GM19099 (cell line): Measurements from ENCODE around the gene DHX34.

Source experiments
- POLR2A ChIP-seq: IDR thresholded peaks from 3 replicates; pipeline ENCODE4 v1.6.1; 2011; ENCODE audit warnings: low read depth; ENCODE audit not compliant: insufficient read length; ENCODE audit errors: extremely low read depth

The DHX34 gene

GRCh38 chr19:47419030-47419783 is 70.1 kb downstream of the DHX34 start, which contains the start of gene MEIS3:
TSS of gene MEIS3 (minus strand) at chr19:47419527. CDS start at chr19:47419081, 446 bp downstream.
- TF ChIP-seq POLR2A = no peak

DNA sequence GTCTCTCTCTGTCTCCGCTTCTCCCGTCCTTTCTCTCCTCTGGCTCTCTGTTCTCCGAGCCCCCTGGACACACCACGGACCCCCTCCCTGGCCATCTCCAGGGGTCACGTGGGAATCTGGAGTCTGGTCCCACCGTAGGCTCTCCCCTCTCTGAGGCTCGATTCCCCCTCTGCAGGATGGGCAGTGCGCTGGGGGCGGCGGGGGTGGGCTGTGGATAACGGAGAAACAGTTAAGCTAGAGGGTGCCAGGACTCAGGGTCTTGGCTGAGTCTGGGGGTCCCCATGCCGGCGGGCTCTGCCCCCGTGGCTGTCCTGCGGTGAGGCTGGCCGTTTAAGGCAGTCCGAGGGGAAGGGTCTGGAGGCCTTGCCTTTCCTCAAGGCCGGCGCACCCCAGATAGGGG is 70.7 kb downstream of the DHX34 start:
- TF ChIP-seq POLR2A = no peak

- no peak for TF ChIP-seq POLR2A
These were observed 72.2 kb downstream of the DHX34 start for GRCh38 chr19:47421244-47421786.

- TF ChIP-seq POLR2A = no peak
These were observed 72.8 kb downstream of the DHX34 start for GRCh38 chr19:47421844-47422395.

- TF ChIP-seq POLR2A = no peak
These were observed 73.5 kb downstream of the DHX34 start for GRCh38 chr19:47422417-47423163.

DNA sequence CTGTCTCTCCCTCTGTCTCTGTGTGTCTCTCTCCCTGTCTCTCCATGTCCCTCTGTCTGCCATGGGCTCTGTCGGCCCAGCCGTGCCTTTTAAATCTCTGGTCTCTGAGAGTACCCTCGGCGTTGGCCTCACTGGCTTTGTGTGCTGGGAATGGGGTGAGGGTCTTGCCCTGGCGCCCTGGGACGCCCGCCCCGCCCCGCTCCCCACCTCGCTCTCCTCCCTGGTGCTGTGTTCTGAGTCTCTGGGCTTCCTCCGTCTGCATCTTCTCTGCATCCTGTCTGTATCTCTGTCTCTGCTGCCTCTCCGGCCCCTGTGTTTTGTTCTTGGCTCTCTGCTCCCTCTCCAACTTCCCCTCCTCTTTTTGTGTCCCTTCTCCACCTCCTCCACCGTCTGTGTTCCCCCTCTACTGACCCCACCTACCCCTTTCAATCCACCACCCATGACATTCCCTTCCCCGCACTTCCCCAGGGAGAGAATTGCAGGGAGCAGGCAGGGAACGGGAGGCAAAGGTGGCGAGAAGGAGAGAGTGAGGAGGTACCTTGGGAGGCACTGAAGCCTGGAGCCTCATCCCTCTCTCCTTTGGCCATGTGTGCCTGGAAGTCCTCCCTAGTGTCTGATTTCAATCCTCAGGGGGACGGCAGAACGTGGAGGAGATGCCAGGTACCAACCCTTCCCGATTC is 74.2 kb downstream of the DHX34 start:
- TF ChIP-seq POLR2A = no peak

GRCh38 chr19:47427241-47428176 is 78.4 kb downstream of the DHX34 start:
- no peak for TF ChIP-seq POLR2A

DNA sequence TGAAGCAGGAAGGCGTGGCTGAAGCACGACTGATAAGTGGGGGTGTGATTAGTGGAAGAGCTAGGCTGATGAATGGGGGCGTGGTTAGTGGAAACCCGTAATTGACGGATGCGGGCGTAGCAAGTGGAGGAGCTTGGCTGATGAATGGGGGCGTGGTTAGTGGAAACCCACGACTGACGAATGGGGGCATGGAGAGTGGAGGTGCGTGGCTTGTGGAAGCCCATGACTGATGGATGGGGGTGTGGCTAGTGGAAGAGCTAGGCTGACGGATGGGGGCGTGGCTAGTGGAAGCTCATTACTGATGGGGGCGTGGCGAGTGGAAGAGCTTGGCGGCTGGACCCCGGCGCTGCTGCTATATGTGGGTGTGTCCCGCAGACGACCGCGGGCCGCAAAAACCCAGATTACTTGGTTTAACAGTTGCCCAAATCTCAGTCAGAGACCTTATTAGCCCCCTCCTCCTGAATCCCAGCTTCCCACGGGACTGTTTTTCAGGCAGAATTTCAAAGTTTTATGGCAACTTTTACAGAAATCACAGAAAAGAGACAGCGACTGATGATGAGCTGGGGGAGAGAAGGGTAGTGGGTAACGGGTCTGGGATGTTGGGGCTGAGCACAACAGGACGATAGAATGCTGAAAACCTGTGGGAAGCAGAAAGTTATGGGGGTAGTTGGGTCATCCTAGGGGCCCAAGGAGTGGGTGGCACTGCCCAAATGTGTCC is 79.2 kb downstream of the DHX34 start:
- no peak for TF ChIP-seq POLR2A

DNA sequence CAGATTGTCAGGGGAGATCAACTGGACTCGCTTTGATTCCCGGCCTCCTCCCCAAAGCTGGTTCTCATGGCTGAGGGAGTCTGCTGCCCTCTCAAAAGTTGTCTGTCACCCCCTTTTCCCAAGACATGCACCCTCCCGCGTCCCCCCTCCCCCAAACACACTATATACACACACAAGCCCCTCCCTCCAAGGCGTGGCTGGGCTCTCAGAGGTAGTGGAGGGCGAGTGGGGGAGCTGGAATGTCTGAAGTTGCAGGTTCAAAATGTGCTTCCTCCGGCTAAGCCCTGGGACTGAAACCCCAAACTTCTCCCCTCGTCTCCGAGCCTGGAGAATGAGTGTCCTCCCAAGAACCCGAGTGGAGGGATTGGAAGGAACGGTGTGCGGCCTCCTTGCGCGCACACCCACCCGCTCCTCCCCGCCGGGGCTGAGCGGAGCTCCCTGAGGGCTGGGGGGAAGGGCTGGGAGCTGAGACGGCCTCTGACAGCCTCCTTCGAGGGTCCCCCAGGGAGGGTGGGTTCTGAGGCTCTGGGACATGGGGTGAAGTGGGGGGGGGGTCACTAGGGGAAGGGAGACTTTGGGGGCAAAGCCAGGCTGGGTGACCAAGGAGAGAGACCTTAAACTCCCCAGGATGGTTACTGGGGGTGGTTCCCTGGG is 80.2 kb downstream of the DHX34 start:
- TF ChIP-seq POLR2A = no peak

DNA sequence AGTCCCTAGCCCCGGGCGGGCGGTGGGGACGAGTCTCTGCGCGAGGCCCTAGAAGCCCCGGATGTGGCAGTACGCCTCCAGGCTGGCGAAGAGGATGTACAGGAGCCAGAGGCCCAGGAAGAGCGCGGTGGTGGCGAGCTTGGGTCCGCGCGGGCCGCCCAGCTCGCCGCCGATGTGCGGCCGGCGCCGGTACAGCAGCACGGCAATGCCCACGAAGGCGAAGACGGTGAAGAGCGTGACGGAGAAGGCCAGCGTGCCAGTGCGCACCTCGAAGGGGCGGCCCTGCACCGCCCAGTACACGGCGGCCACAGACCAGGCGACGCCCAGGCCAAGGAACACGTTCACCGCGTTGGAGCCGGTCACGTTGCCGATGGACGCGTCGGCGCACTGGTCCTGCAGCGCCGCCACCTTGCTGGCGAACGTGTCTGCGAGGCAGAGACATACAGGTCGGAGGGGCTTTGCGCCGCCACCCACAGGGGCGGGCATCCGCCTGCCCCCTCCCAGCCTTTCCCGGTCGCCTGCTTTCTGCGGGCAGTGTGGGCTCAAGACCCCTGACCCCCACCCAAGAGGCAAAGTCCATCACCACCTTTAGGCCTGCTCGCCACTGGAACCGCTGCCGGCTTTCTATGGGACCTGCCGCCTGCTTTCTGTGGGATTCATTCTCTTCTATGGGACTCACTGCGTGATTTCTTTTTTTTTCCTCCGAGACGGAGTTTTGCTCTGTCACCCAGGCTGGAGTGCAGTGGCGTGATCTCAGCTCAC is 81.1 kb downstream of the DHX34 start:
- TF ChIP-seq POLR2A = no peak

GRCh38 chr19:47432091-47432490 is 83.0 kb downstream of the DHX34 start:
- no peak for TF ChIP-seq POLR2A
